Activated CD8-positive, alpha-beta memory T cell treated with anti-CD3 and anti-CD28 coated beads, Interleukin-2, amount 50 U/mL, for 24 hours (primary cell): ENCODE measurements around the gene AJM1.
"Not testable (repeated sequence)": the region's sequence is repeated elsewhere in the genome, so short reads cannot be mapped to it uniquely, and the experiment has no call there.

ENCODE experiments used
- DNase-seq: peaks from one replicate; pipeline ENCODE4 v3.0.0-alpha.2; 2020; ENCODE audit errors: extremely low read depth

Gene AJM1

DNA sequence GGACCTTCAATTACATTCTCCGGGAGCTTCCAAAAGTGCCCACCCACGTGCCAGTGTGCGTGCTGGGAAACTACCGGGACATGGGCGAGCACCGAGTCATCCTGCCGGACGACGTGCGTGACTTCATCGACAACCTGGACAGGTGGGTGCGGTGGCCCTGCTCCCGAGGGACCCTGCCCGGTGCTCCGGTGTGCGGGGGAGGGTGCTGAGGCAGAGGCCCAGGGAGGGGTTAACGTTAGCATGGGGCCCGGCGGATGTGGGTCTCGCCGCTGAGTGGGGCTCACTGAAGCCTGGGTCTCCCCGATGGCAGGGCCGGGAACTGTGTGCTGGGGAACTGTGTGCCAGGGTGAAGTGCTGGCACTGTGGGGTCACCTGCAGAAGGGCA, 10.6 kb upstream of the AJM1 start:
- DNase-seq, result no peak

DNA sequence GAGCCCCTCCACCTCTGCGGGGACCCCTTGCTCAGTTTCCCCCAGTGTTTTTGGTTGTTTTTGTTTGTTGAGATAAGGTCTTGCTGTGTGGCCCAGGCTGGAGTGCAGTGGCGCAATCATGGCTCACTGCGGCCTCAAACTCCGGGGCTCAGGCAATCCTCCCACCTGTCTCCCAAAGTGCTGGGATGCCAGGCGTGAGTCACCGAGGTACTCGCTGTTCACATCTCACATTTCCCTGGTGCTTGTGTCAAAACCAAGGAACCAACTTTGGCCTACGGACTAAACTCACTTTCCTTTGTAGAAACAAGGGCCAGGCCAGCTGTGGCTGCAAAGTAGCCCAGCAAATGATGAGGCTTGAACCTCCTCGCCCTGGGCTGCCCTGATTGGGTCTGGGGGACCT, 9.7 kb upstream of the AJM1 start:
- DNase-seq, result no peak

DNA sequence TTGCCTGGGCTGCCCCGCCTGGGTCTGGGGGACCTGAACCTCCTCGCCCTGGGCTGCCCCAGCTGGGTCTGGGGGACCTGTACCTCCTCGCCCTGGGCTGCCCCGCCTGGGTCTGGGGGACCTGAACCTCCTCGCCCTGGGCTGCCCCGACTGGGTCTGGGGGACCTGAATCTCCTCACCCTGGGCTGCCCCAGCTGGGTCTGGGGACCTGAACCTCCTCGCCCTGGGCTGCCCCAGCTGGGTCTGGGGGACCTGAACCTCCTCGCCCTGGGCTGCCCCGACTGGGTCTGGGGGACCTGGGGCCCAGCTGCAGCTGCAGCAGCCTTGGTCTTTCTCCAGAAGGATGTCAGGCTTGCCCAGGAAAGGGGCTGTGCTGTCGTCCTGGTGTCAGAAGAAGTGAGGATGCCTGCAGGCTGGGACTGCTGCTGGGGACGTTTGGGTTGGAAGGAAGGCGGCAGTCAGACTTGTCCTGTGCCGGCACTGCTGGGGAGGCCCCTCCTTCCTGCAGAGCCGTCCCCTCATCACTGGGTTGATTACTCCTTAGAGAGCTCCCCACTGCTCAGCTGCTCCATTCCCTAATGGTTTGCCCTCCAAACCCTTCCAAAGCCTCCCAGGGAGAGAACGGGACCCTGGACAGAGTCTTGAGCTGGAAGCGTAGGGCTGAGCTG, 8.8 kb upstream of the AJM1 start:
- DNase-seq, result not testable (repeated sequence)

DNA sequence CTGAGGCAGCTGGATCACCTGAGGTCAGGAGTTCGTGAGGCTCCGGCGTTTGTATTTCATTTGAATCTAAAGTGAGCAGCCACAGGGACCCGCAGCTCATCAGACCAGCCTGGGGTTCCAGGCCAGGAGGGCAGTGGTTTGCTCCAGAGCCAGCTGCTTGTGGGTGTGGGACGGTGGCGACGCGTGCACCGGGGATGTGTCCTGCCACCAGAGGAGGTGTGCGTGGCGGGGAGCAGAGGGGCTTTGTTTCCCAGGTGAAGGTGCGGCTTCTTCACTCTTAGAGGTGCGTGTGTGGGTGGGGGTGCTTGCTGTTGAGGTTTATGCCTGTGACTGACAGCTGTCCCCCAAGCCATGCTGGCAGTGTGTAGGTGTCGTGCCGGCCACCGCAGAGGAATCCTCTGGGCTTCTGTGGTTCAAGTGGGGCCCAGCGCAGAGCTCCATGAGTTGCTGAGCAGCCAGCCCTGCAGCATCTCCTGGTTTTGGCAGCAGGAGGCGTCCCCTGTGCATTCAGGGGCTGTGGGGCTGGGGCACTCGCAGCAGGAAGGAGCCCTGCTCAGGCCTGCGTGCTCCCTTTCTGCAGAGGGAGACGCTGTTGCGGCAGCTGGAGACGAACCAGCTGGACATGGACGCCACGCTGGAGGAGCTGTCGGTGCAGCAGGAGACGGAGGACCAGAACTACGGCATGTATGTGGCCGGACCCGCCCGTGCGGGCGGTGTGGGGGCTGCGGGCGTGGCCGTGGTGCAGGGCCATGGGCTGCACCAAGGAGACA, 6.9 kb upstream of the AJM1 start:
- DNase-seq, result no peak

DNA sequence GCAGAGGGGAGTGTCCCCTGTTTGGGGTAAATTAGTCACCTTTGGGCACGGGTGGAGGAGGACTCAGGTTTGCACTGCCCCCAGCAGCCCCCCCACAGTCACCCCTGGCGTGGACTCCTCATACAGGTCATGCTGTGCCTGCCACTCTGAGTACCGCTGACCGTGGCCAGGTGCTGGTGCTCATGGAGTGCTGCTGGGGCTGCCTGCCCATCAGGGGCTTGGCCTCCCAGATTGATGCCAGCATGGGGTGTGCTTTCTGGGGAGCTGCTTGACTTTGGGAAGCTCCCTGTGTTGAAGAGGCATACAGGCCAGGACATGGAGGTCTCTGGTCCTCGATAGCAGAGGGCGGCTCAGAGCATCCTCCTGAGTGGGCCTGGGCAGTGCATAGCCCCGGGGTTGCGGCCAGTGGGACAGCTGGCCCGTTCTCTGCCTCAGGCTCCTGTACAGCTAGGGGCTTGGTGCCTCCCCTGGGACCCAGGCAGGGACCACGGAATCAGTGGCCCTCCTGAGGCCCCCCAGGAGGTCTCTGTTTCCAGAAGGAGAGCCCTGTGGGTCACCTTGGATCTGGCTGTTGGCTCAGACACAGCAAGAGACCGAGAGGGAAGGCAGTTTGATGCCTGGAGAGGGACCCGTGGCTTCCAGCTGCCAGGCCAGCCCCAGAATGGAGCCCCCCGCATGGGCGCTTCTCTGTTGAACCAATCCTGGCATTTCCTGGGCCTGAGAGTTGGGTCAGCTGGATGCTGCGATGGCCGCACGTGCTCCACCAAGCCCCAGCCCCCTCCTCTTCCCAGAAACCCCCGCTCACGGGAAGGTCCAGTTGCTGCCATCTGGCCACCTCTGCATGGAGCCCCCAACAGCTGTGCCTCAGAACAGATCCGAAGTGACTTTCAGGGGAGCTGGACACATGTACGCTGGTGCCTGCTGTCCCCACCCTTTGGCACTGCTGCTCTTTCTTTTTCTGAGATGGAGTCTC, 6.1 kb upstream of the AJM1 start:
- DNase-seq, result no peak

DNA sequence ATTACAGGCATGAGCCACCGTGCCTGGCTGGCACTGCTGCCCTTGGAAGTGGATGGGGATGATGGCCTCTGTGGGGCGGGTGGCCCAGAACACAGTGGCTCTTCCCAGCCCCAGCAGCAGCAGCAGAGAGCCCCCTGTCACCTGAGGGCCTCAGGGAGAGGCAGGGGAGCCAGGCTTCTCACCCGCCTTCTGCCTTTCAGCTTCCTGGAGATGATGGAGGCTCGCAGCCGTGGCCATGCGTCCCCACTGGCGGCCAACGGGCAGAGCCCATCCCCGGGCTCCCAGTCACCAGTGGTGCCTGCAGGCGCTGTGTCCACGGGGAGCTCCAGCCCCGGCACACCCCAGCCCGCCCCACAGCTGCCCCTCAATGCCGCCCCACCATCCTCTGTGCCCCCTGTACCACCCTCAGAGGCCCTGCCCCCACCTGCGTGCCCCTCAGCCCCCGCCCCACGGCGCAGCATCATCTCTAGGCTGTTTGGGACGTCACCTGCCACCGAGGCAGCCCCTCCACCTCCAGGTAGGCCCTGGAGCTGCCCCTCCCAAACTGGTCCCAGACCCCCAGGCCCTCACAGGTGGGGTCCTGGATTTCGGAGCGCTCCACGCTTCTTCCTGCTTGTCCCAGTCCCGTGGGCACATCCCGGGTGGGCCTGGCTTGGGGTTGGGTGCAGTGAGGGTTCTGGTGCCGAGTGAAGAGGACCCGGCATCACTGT, 5.0 kb upstream of the AJM1 start:
- no peak for DNase-seq

DNA sequence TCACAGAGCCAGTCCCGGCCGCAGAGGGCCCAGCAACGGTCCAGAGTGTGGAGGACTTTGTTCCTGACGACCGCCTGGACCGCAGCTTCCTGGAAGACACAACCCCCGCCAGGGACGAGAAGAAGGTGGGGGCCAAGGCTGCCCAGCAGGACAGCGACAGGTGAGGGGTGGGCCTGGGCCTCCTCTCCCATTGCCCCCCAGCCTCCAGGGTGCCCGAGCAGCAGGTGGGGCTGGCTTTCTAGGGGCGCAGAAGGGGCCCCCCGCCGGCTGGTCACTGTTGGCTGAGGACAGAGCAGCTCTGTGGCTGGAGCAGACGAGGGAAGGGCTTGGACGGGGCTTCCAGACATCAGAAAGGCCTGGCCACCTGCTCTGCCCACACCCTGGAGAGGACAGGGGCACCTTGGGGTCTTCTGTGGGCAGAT, 4.4 kb upstream of the AJM1 start:
- not testable (repeated sequence) for DNase-seq

DNA sequence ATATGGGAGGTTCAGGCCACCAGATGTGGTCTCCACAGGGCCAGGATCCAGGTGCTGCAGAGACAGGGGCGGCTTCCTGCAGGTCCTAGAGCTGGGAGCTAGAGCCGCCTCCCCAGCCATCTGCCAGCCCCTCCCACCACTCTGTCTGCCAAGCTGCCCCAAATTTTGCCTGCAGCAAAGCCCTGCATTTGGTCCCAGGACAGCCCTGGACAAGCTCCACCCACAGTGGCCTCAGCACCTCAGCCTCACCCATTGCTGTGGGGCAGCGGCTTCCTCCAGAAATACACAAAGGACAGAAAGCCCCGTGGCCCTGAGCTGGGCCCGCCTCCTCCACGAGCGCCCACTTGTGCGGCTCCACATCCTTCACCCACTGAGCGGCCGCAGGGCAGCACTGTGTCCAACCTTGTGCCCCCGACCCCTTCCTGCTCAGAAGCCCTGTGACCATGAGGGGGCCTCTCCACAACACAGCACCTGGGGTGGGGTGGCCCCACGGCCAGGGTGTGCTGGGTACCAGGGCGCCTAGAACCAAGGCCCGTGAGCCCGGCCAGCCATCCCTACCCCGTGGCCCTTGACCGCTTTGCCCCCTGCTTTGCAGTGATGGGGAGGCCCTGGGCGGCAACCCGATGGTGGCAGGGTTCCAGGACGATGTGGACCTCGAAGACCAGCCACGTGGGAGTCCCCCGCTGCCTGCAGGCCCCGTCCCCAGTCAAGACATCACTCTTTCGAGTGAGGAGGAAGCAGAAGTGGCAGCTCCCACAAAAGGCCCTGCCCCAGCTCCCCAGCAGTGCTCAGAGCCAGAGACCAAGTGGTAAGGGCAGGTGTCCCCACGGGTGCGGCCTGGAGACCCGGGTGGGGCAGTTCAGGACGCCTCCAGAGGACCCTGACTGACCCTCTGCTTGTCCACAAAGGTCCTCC, 3.7 kb upstream of the AJM1 start:
- DNase-seq, result no peak

DNA sequence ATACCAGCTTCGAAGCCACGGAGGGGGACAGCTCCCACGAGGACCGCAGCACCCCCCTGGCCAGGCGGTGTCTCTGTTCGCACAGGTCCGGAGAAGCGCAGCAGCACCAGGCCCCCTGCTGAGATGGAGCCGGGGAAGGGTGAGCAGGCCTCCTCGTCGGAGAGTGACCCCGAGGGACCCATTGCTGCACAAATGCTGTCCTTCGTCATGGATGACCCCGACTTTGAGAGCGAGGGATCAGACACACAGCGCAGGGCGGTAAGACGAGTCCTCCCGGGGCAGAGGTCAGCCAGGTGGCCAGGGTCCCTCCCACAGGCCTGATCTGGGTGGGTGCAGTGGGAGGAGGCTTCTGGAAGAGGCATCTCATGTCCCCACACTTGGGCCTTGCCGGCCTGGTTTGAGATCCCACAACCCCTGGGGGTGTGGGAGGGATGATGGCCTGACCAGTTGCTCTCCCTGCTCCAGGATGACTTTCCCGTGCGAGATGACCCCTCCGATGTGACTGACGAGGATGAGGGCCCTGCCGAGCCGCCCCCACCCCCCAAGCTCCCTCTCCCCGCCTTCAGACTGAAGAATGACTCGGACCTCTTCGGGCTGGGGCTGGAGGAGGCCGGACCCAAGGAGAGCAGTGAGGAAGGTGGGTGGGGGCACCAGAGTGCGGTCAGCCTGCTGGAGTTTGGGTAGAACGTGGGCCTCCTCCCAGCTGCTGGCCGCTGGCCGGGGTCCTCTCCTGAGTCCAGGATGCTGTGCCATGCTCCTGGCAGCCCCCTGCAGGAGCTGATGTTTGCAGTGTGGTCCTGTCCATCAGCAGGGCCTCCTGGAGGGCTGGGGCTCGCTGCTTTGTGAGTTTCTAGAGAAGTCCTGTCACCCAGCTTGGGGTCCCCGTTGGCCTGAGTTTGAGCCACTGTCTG, 2.8 kb upstream of the AJM1 start:
- no peak for DNase-seq

DNA sequence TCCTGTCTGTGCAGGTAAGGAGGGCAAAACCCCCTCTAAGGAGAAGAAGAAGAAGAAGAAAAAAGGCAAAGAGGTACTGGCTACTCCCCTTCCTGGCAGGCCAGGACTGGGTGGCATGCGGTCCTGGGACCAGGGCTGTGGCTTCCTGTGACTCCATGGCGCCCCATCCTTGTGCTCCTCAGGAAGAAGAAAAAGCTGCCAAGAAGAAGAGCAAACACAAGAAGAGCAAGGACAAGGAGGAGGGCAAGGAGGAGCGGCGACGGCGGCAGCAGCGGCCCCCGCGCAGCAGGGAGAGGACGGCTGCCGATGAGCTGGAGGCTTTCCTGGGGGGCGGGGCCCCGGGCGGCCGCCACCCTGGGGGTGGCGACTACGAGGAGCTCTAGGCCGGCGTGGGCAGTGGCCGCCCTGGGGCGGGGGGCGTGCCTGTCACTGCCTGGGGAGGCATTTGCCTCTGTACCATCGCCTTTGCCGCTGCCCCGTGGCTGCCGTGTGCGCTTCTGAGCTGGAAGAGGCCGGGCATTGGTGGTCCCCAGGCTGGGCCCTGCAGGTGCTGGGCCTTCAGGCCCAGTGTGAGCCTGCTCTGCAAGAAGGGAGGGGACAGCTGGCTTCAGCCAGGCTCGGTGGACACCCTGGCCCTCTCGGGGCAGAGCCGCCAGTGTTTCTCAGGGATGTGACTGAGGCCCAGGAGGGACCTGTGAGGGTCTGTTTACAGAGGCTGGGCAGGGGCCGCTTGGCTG, 2.0 kb upstream of the AJM1 start:
- no peak for DNase-seq

DNA sequence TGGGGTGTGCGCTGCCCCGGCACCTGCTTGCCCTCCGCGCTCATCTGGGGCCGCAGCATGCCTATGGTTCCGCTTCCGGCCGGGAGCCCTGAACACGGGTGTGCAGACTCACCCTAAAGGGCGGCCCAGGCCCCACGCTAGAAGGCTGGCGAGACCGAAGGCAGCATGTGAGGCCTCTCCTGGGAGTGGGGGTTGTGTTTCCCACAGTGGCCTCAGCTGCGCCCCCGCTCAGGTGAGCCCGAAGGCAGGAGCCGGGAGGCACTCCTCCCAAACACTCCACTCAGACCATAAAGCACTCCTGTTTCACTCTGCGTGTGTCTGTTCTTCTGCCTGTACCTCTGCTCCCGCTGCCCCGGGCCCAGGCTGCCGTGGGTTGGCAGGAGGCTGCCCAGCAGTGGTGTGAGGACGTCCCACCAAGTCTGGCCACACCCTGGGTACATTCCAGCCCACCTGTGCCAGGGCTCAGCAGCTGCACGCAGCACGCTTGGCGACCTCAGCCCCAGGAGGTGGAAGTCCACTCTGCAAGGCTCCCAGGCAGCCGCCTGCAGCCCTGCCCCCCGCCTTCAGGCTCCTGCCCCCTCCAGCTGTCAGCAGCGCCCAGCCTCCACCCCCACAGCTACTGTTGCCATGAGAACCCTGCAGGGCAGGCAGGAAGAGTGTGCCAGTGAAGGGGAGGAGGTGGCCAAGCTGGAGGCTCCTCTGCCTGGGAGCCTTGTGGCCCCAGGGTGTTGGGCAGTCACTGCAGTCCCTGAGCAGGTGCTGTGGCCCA, 1.2 kb upstream of the AJM1 start:
- DNase-seq, result no peak

DNA sequence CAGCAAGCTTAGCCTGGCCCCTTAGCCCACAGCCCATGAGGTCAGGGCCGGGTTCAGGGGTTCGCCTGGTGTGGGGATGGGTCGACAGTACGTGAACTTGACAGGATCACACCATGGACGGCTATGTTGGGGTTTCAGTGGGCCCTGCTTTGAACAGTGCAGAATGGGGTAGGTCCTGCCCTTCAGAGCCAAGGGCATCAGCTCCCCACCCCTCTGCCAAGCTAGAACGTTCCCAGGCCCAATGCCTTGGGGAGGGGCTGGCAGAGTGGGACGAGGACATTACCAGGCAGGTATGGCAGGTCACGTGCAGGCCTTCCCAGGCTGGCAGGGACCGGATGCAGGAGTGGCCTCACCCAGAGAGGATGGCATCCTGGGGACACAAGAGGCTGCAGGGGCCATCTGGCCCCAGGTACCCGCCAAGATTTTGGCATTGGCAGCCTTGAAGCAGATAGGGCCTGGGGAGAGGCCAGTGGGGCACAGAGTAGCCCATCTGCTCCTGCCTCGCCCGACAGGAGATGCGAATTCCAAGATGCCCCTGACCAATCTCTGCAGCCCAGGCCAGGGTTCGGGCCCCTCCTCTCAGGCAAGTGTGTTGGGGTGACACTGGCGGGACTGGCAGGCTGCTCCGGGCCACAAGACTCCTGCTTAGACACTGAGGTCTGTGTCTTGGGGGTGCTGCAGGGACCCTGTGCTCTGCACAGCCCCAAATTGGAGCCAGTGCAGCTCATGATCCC, 465 bp upstream of the AJM1 start:
- DNase-seq, result not testable (repeated sequence)

DNA sequence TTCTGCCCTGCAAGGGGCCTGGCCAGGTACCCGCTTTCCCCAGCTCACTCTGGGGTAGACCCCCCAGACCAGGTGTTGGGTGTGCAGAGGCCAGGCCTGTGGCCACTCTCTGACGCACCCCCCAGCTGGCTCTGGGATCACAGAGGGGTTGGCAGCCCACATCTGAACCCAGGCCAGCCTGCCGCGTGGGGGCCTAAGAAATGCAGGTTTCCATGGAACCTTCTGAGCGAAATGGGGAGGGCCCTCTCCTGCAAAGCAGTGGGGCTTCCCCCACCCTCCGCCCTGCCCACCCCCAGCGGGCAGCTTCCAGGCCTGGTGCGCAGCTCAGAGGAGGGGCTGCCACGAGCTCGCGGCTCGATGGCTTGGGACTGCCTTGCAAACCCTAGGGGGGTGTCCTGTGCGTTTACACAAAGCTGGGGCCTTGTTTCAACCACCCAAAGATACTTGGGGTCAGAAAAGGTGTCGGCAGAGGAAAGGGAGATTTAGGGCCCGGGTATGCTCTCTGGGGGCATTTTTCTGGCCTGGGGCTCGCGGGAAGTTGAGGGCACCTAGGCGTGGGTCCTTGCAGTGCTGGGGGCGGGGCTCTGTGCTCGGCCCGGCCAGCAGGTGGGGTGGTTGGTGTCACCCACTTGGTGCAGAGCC, 1.0 kb downstream of the AJM1 start:
- not testable (repeated sequence) for DNase-seq

DNA sequence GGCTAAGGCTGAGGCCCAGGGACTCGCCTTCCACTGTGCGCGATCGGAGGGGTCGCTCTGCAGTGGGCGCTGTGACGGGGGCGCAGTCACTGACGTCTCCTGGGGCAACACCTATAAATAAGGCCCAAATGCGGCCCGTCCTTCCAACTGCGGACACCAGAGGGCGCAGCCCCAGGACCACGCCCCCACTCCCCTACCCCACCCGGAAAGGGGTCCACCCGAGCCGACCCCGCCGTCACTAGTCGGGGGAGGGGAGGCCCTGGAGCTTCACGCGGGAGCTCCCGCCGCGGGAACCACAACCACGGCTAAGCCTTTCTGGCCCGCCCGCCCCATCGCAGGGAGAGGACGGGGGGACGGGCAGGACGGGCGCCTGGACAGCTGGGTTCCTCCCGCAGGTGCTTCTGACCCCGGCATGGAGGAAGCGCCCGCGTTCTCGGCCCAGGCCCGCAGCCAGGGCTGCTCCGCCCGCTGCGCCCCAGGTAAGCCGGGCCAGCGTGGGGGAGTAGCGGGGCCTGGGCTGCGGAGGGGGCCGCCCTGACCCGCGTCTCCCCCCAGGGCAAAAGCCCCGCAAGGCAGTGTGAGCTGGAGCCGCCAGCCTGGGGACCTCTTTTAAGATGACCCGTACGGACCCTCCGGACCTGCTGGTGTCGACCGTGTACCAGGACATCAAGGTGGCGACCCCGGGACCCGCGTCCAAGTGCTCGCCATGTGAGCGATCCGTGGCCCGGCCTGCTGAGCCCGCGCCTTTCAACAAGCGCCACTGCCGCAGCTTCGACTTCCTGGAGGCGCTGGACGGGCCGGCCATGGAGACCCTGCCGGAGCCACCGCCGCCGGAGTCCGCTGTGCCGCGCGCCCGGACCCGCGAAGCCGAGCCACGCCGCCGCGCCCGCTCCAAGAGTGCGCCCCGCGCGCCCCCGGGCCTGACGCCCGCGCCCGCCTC, 1.8 kb downstream of the AJM1 start:
- DNase-seq, result not testable (repeated sequence)

DNA sequence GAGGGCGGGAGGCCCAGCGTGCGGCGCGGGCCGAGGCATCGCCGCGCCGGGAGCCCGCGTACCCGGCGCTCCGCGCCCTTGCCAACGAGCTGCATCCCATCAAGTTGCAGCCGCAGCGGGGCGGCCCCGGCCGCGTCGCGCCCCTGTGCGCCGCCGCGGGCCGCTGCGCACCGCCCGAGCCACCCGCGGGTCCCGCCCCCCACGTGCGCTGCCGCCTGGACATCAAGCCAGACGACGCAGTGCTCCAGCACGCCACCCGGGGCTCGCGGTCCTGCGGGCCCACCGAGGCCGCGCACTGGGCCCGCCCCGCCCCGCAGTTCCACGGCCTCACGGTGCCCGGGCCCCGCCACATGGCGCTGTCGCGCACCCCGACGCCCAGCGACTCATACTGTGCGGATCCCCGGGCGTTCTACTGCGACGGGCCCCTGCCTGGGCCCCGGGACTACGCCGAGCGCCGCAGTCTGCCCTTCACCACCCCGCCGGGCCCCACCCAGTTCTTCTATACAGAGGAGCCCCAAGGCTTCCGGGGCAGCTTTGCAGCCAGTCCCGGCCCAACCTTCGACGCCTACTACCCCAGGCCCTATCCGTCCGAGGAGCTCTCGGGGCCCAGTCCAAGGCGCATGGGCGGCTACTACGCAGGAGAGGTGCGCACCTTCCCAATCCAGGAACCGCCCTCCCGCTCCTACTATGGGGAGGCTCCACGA, 2.6 kb downstream of the AJM1 start:
- DNase-seq, result no peak
